Measurements from ENCODE around the gene MAST4.

DNA sequence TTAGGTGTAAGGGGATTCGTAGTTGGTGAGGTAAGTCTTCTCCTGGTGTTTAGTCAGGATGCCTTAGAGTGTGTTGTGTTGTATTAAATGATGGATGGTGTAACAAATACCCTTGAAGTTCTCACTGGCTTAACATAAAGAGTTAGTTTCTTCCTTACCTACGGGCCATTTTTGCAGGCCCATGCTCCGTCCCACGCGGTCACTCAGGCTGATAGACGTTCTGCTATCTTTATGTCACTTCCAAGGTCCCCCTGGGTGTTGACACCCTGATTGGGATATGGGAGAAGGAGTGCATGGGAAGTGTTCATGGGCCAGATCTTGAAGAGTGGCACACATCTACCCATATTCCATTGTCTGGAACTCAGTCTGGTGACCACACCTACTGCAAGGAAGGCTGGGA is 214.0 kb downstream of the MAST4 start:
- TF ChIP-seq, protein P1, sequence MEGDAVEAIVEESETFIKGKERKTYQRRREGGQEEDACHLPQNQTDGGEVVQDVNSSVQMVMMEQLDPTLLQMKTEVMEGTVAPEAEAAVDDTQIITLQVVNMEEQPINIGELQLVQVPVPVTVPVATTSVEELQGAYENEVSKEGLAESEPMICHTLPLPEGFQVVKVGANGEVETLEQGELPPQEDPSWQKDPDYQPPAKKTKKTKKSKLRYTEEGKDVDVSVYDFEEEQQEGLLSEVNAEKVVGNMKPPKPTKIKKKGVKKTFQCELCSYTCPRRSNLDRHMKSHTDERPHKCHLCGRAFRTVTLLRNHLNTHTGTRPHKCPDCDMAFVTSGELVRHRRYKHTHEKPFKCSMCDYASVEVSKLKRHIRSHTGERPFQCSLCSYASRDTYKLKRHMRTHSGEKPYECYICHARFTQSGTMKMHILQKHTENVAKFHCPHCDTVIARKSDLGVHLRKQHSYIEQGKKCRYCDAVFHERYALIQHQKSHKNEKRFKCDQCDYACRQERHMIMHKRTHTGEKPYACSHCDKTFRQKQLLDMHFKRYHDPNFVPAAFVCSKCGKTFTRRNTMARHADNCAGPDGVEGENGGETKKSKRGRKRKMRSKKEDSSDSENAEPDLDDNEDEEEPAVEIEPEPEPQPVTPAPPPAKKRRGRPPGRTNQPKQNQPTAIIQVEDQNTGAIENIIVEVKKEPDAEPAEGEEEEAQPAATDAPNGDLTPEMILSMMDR (tag by site-specific recombination; IDR thresholded peaks at IDR 0.05), result no peak
- no peak for TF ChIP-seq ZNF274 (IDR thresholded peaks at IDR 0.05; ENCODE audit: low read length)
- TF ChIP-seq ZNF274 (tag by site-specific recombination; IDR thresholded peaks at IDR 0.05; ENCODE audit: borderline replicate concordance), result no peak
- no peak for TF ChIP-seq GLI4 (tag by site-specific recombination; IDR thresholded peaks at IDR 0.05)
- TF ChIP-seq, protein P2, sequence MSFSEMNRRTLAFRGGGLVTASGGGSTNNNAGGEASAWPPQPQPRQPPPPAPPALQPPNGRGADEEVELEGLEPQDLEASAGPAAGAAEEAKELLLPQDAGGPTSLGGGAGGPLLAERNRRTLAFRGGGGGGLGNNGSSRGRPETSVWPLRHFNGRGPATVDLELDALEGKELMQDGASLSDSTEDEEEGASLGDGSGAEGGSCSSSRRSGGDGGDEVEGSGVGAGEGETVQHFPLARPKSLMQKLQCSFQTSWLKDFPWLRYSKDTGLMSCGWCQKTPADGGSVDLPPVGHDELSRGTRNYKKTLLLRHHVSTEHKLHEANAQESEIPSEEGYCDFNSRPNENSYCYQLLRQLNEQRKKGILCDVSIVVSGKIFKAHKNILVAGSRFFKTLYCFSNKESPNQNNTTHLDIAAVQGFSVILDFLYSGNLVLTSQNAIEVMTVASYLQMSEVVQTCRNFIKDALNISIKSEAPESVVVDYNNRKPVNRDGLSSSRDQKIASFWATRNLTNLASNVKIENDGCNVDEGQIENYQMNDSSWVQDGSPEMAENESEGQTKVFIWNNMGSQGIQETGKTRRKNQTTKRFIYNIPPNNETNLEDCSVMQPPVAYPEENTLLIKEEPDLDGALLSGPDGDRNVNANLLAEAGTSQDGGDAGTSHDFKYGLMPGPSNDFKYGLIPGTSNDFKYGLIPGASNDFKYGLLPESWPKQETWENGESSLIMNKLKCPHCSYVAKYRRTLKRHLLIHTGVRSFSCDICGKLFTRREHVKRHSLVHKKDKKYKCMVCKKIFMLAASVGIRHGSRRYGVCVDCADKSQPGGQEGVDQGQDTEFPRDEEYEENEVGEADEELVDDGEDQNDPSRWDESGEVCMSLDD (tag by site-specific recombination; IDR thresholded peaks at IDR 0.05), result no peak
